Upper lobe of left lung (tissue), 6 donors: Measurements from ENCODE around the gene RNF17. TPM values are rescaled to one million over a fixed set of nuclear protein-coding genes. Genes with fewer than 3 reads are reported as not detected.

Experiments used
- ATAC-seq, 2 donors: fragments of 200-7000 bp; cut with Tn5 transposase; one replicate each; pipeline ENCODE4 v1.9.1; 2022; ENCODE audit warnings: mild to moderate bottlenecking in 2 of 2, moderate library complexity in 2 of 2; ENCODE audit not compliant: low FRiP score in 2 of 2
- DNase-seq, 2 donors: peaks; one replicate each; pipeline ENCODE4 v3.0.0-alpha.2; 2019 to 2020
- H3K27ac ChIP-seq, 4 donors: fragments of 200-600 bp; sonication (generic); one replicate each; pipeline ENCODE4 v1.5.1; 2016 to 2019
- H3K27me3 ChIP-seq, 4 donors: fragments of 200-600 bp; sonication (generic); one replicate each; pipeline ENCODE4 v1.5.1; 2017 to 2019
- H3K36me3 ChIP-seq, 4 donors: fragments of 200-600 bp; sonication (generic); one replicate each; pipeline ENCODE4 v1.5.1; 2016 to 2019
- H3K4me1 ChIP-seq, 4 donors: fragments of 200-600 bp; sonication (generic); one replicate each; pipeline ENCODE4 v1.5.1; 2018 to 2019
- H3K4me3 ChIP-seq, 4 donors: fragments of 200-600 bp; sonication (generic); one replicate each; pipeline ENCODE4 v1.5.1; 2017 to 2019; ENCODE audit warnings: mild to moderate bottlenecking in 2 of 4, moderate library complexity in 1 of 4
- H3K9me3 ChIP-seq, 4 donors: fragments of 200-600 bp; sonication (generic); one replicate each; pipeline ENCODE4 v1.5.1; 2018 to 2019
- EP300 ChIP-seq, 4 donors: sonication (generic); formaldehyde crosslinking; IDR thresholded peaks; one replicate each; pipeline ENCODE4 v1.5.1; 2017; ENCODE audit warnings: antibody characterized with exemption in 4 of 4, control low read depth in 2 of 4
- POLR2A ChIP-seq, 4 donors: fragments of 450-650 bp; IDR thresholded peaks; one replicate each; pipeline ENCODE4 v1.5.1; 2016 to 2017; ENCODE audit warnings: antibody characterized with exemption in 4 of 4, mild to moderate bottlenecking in 2 of 4
- POLR2AphosphoS5 ChIP-seq, 2 donors: sonication (generic); formaldehyde crosslinking; IDR thresholded peaks; one replicate each; pipeline ENCODE4 v1.5.1; 2017; ENCODE audit warnings: antibody characterized with exemption in 2 of 2
- WGBS, 2 donors: methylation state at CpG; one replicate each; pipeline ENCODE4 v1.1.5; 2017 to 2018; 5-methylcytosine and 5-hydroxymethylcytosine counted together
- total RNA-seq, 6 donors: library from RNA; depleted of rRNA in 4 of 6; stranded (reverse); fragments of >200 nt in 4 of 6; gene quantifications; one replicate each; pipeline versions ENCODE4 v1.1.0 to v1.2.1, GENCODE V29; 2016 to 2021
- TF ChIP-seq, protein P1 (sequence below), 6 experiments: fragments of 450-650 bp in 4 of 6; fragments of 200-600 bp in 2 of 6; sonication (generic) in 2 of 6; IDR thresholded peaks; one replicate each; pipeline ENCODE4 v1.5.1; 2016 to 2019; ENCODE audit warnings: antibody characterized with exemption in 6 of 6
- donor health status: DM: no; HTN: no; CAD: no; lungs with moderate emphysema.
- donor health status: DM: no; HTN: yes; CAD: no; lungs with severe emphysema.

RNF17 gene
- total RNA-seq, 6 donors from 2014 or later = 0.27 to 1.9 TPM; not detected in 4

DNA sequence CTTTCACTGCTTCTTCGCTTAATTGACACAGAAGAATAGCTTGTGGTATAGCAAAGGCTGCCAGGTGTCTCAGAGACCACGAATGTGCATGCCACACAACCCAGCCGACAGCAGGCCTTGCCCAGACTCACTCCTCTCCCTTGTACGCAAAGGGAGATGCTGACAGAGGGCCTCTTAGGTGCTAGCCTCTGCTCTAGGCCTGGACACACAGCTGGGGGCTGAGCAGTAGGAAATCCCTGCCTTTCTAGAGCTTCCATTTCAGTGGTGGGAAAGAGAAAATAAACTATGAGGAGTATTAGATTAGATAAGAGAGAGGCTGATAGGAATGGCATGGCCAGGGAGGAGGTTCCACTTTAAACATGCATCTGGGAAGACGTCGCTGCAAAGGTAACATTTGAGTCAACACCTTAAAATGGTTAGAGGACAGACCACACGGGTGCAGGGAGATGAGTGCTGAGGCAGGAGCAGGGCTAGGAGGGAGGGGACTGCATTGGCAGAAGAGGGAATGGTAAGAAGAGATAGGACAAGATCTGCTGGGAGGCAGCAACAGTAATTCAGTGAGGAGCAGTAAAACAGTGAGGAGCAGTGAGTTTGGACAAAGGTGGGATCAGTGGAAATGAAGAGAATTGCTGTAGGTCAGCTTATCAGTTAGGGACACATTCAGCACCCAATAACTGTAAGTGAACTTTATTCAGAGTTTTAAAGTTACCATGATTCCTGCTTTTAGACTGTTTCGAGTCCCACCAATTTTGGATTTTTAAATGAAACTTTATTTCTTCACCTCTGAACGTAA is 100.0 kb downstream of the RNF17 start:
- TF ChIP-seq, protein P1, sequence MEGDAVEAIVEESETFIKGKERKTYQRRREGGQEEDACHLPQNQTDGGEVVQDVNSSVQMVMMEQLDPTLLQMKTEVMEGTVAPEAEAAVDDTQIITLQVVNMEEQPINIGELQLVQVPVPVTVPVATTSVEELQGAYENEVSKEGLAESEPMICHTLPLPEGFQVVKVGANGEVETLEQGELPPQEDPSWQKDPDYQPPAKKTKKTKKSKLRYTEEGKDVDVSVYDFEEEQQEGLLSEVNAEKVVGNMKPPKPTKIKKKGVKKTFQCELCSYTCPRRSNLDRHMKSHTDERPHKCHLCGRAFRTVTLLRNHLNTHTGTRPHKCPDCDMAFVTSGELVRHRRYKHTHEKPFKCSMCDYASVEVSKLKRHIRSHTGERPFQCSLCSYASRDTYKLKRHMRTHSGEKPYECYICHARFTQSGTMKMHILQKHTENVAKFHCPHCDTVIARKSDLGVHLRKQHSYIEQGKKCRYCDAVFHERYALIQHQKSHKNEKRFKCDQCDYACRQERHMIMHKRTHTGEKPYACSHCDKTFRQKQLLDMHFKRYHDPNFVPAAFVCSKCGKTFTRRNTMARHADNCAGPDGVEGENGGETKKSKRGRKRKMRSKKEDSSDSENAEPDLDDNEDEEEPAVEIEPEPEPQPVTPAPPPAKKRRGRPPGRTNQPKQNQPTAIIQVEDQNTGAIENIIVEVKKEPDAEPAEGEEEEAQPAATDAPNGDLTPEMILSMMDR (IDR thresholded peaks at IDR 0.05) = no peak
- TF ChIP-seq EP300 (IDR thresholded peaks at IDR 0.05) (no peak), POLR2AphosphoS5 (IDR thresholded peaks at IDR 0.05) (no peak), POLR2A (IDR thresholded peaks at IDR 0.05) (no peak)
- H3K27ac ChIP-seq = no peak overlapping the region
- no peaks in the 10 kb centered on the region for H3K27me3 ChIP-seq
- ATAC-seq (no peak), DNase-seq (no peak)
- 65 to 78% methylated on average over 9 of the region's 9 CpGs for WGBS, 2 donors
- peaks cover 0 to 3% (median 1%) of the 10 kb centered on the region in 4 donors for H3K4me1 ChIP-seq
- H3K9me3 ChIP-seq = no peaks in the 10 kb centered on the region
- H3K4me3 ChIP-seq = no peak overlapping the region
- no peaks in the 10 kb centered on the region for H3K36me3 ChIP-seq

DNA sequence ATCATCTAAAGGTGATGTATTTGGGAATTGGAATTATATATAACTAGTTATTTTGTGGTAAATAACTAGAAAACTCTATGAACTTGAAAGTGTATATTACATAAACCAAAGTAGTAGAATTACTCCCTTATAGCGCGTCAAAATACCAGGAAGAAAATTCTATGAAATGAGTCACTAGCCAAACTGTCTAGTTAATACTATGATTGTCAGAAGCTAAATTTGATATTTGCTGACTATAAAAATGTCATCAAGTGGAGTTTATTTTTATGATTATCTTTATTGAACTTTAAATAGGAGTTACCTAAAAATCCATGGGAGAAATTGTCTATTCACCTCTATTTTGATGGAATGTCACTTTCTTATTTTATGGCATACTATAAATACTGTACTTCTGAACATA is 100.6 kb downstream of the RNF17 start:
- ATAC-seq (no peak), DNase-seq (no peak)
- H3K27ac ChIP-seq = no peak overlapping the region
- H3K4me1 ChIP-seq = peaks cover 0 to 8% (median 1%) of the 10 kb centered on the region in 4 donors
- TF ChIP-seq EP300 (IDR thresholded peaks at IDR 0.05) = no peak
- no peak for TF ChIP-seq POLR2AphosphoS5 (IDR thresholded peaks at IDR 0.05)
- TF ChIP-seq, protein P1 (IDR thresholded peaks at IDR 0.05) = no peak
- no peak for TF ChIP-seq POLR2A (IDR thresholded peaks at IDR 0.05)
- no peak overlapping the region for H3K4me3 ChIP-seq
- 86 to 93% methylated on average over 2 of the region's 2 CpGs for WGBS, 2 donors
- H3K36me3 ChIP-seq = no peaks in the 10 kb centered on the region
- H3K9me3 ChIP-seq = no peaks in the 10 kb centered on the region
- H3K27me3 ChIP-seq = no peaks in the 10 kb centered on the region

DNA sequence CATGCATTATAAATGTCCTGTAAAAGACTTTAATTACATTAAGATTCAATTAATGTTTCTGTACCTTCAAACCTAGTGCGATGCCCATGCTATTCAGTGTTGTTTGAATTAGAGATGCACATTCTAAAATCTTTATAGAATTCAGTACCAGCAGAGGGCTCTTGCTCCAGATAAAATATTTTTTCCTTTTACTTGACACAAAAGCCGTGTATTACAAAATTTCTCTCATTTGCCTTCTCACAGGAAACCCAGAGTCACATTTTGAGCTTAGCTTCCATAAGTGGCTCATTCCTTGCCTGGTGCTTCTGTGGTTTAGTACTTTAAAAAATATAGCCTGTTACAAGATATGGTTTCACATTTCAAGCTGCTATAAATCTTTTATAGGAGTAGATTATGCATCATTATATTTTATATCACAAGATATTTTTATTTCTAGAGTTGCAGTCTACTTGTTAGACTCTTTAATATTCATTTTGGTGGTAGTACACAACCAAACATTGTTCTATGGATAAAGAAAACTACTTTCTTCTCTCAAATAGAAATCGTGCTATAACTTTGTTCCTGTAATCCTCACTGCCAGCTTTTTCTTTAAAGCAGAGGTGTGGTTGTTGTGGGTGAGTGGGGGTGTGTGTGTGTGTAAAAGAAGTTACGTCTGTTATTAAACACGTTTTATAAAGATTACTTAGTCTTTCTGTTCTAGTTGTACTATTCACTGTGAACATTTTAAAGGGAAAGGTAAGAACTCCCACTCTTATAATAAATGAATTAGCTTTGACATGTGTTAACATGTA is 101.4 kb downstream of the RNF17 start:
- WGBS, 2 donors = 22 to 24% methylated on average over 5 of the region's 5 CpGs
- DNase-seq (no peak), ATAC-seq (no peak)
- TF ChIP-seq, protein P1 (IDR thresholded peaks at IDR 0.05) = peak in 1 of 6 experiments; percentile 5
- no peak for TF ChIP-seq POLR2AphosphoS5 (IDR thresholded peaks at IDR 0.05)
- Histone ChIP-seq H3K27ac (no peak overlapping the region), H3K9me3 (no peaks in the 10 kb centered on the region), H3K4me1 (peaks cover 0 to 8% (median 1%) of the 10 kb centered on the region in 4 donors), H3K36me3 (no peaks in the 10 kb centered on the region), H3K4me3 (no peak overlapping the region), H3K27me3 (no peaks in the 10 kb centered on the region)

DNA sequence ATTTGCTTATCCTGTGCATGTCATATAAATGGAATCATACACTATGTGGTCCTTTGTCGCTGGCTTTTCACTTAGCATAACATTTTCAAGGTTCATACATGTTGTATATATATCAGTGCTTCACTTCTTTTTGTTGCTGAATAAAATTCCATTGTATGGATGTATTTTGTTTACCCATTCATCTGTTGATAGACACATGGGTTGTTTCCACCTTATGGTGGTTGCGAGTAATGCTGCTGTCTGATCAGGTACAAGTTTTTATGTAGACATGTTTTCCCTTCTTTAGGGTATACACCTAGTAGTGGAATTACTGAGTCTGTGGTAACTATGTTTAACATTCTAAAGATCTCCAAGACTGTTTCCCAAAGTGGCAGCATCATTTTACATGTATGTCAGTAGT is 102.5 kb downstream of the RNF17 start:
- Histone ChIP-seq H3K27me3 (no peaks in the 10 kb centered on the region), H3K4me1 (peaks cover 0 to 8% (median 1%) of the 10 kb centered on the region in 4 donors), H3K36me3 (no peaks in the 10 kb centered on the region), H3K4me3 (no peak overlapping the region), H3K27ac (no peak overlapping the region), H3K9me3 (no peaks in the 10 kb centered on the region)
- WGBS, 2 donors = 90 to 92% methylated on average over 2 of the region's 2 CpGs
- DNase-seq = no peak
- ATAC-seq = no peak
- TF ChIP-seq POLR2A (IDR thresholded peaks at IDR 0.05) = no peak
- TF ChIP-seq, protein P1 (IDR thresholded peaks at IDR 0.05) = no peak
- no peak for TF ChIP-seq EP300 (IDR thresholded peaks at IDR 0.05)
- no peak for TF ChIP-seq POLR2AphosphoS5 (IDR thresholded peaks at IDR 0.05)
